Stomach (tissue), 4 donors: Measurements from ENCODE around the gene COX4I2.

ENCODE experiments used
- CTCF ChIP-seq, 7 experiments: fragments of 450-650 bp in 4 of 7; fragments of 200-600 bp in 3 of 7; sonication (generic) in 3 of 7; IDR thresholded peaks; one replicate each; pipeline ENCODE4 v1.5.1; 2016 to 2019; ENCODE audit warnings: antibody characterized with exemption in 7 of 7, control low read depth in 2 of 7, mild to moderate bottlenecking in 1 of 7
- EP300 ChIP-seq: sonication (generic); formaldehyde crosslinking; IDR thresholded peaks from one replicate; pipeline ENCODE4 v1.6.1; 2017; ENCODE audit warnings: antibody characterized with exemption
- POLR2A ChIP-seq, 4 donors: fragments of 450-650 bp; IDR thresholded peaks; one replicate each; pipeline ENCODE4 v1.6.1; 2016; ENCODE audit warnings: antibody characterized with exemption in 4 of 4, control low read depth in 2 of 4, mild to moderate bottlenecking in 1 of 4, moderate library complexity in 1 of 4
- POLR2AphosphoS5 ChIP-seq, 3 donors: sonication (generic); formaldehyde crosslinking; IDR thresholded peaks; one replicate each; pipeline ENCODE4 v1.6.1; 2016; ENCODE audit warnings: antibody characterized with exemption in 3 of 3

GRCh38 chr20:31689141-31689540, 51.4 kb downstream of the COX4I2 start:
- TF ChIP-seq CTCF (IDR thresholded peaks at IDR 0.05) (no peak), POLR2AphosphoS5 (IDR thresholded peaks at IDR 0.05) (no peak), POLR2A (IDR thresholded peaks at IDR 0.05) (no peak), EP300 (no peak)
